AG10803 (cell line): Measurements from ENCODE around the gene CSNK2B.

ENCODE experiments used
- DNase-seq: peaks from one replicate; pipeline ENCODE4 v3.0.0; 2010; ENCODE audit warnings: low read depth
- H3K4me3 ChIP-seq: 2 replicates; pipeline ENCODE4 v1.5.1; 2011; ENCODE audit warnings: mild to moderate bottlenecking, low read length, control low read depth
- TF ChIP-seq, protein P1 (sequence below): conservative IDR thresholded peaks from 2 replicates; pipeline ENCODE4 v1.5.1; 2011; ENCODE audit warnings: mild to moderate bottlenecking, low read length, control low read depth, inconsistent platforms

CSNK2B gene

DNA sequence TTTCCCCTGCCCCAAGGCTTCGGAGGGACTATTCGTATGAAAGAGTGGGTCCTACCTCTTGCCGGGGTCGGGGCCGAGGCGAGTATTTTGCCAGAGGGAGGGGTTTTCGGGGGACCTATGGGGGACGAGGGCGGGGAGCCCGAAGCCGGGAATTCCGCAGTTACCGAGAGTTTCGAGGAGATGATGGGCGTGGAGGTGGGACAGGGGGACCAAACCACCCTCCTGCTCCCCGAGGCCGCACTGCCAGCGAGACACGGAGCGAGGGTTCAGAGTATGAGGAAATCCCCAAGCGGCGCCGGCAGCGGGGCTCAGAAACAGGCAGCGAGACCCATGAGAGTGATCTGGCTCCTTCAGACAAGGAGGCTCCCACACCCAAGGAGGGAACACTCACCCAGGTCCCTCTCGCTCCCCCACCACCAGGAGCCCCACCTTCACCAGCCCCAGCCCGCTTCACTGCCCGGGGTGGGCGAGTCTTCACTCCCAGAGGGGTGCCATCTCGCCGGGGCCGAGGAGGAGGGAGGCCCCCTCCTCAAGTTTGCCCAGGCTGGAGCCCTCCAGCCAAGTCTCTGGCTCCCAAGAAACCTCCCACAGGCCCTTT lies 34.1 kb upstream of the CSNK2B start:
- H3K4me3 ChIP-seq = no peak overlapping the region
- no peak for DNase-seq
- TF ChIP-seq, protein P1, sequence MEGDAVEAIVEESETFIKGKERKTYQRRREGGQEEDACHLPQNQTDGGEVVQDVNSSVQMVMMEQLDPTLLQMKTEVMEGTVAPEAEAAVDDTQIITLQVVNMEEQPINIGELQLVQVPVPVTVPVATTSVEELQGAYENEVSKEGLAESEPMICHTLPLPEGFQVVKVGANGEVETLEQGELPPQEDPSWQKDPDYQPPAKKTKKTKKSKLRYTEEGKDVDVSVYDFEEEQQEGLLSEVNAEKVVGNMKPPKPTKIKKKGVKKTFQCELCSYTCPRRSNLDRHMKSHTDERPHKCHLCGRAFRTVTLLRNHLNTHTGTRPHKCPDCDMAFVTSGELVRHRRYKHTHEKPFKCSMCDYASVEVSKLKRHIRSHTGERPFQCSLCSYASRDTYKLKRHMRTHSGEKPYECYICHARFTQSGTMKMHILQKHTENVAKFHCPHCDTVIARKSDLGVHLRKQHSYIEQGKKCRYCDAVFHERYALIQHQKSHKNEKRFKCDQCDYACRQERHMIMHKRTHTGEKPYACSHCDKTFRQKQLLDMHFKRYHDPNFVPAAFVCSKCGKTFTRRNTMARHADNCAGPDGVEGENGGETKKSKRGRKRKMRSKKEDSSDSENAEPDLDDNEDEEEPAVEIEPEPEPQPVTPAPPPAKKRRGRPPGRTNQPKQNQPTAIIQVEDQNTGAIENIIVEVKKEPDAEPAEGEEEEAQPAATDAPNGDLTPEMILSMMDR = no peak

DNA sequence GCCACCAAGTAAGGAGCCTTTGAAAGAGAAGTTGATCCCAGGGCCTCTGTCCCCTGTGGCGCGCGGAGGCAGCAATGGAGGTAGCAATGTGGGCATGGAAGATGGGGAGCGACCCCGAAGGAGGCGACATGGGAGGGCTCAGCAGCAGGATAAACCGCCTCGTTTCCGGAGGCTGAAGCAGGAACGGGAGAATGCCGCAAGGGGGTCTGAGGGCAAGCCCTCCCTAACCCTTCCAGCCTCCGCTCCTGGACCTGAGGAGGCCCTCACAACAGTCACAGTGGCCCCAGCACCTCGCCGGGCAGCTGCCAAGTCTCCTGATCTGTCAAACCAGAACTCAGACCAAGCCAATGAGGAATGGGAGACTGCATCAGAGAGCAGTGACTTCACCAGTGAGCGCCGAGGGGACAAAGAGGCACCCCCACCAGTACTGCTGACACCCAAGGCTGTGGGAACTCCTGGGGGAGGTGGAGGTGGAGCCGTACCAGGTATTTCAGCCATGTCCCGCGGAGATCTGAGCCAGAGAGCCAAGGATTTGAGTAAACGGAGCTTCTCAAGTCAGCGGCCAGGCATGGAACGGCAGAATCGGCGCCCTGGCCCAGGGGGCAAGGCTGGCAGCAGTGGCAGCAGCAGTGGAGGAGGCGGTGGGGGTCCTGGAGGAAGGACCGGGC lies 33.5 kb upstream of the CSNK2B start:
- no peak for DNase-seq
- TF ChIP-seq, protein P1 = no peak
- no peak overlapping the region for H3K4me3 ChIP-seq

DNA sequence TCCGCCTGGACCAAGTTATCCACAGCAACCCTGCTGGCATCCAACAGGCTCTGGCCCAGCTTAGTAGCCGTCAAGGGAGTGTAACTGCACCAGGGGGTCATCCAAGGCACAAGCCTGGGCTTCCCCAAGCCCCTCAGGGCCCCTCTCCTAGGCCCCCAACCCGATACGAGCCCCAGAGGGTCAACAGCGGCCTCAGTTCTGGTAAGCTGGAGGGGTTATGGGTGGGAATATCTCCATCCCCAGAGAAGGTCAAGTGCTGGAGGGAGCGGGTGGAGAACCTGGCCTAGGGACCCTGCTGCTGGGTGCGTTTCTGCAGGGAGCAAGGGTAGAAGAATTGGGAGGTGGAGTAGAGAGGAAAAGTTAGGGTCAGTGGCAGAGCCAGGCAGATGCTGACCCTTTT lies 32.4 kb upstream of the CSNK2B start:
- no peak overlapping the region for H3K4me3 ChIP-seq
- no peak for DNase-seq
- TF ChIP-seq, protein P1 = no peak

DNA sequence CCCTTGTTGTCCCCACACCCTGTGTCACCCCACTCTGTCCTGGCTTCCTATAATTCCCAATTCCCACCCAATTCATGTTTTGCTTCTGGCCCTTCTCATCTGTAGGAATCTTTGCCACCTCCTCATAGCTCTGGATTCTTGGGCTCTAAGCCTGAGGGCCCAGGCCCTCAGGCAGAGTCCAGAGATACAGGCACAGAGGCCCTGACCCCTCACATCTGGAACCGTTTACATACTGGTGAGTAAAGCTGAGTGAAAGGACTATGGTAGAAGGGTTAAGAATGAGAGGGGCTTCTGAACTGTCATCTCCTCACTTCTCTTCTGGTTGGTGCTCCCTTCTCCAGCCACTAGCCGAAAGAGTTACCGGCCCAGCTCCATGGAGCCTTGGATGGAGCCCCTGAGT lies 31.7 kb upstream of the CSNK2B start:
- no peak overlapping the region for H3K4me3 ChIP-seq
- TF ChIP-seq, protein P1 = no peak
- no peak for DNase-seq

DNA sequence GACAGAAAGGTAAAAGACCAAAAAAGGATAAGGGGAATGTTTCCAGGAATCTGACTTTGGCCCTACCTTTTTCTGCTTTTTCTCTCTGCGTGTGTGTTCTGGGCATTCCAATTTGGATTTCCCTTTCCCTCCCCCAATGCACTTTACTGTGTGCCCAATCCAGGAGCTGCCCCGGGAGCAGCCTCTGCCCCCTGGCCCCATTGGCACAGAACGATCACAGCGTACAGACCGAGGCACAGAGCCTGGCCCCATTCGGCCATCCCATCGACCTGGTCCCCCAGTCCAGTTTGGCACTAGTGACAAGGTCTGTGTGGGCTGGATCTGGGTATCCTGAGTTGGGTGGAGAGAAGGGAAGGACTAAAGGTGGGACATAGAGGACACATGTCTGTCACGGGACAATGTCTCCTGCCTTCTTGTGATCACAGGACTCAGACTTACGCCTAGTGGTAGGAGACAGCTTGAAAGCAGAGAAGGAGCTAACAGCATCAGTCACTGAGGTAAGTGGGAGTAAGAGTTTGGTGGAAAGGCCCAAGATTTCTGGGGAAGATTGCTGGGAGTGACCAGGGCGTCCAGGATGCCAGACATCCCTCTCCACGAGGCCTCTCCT lies 30.8 kb upstream of the CSNK2B start:
- TF ChIP-seq, protein P1 = no peak
- H3K4me3 ChIP-seq = no peak overlapping the region
- no peak for DNase-seq

DNA sequence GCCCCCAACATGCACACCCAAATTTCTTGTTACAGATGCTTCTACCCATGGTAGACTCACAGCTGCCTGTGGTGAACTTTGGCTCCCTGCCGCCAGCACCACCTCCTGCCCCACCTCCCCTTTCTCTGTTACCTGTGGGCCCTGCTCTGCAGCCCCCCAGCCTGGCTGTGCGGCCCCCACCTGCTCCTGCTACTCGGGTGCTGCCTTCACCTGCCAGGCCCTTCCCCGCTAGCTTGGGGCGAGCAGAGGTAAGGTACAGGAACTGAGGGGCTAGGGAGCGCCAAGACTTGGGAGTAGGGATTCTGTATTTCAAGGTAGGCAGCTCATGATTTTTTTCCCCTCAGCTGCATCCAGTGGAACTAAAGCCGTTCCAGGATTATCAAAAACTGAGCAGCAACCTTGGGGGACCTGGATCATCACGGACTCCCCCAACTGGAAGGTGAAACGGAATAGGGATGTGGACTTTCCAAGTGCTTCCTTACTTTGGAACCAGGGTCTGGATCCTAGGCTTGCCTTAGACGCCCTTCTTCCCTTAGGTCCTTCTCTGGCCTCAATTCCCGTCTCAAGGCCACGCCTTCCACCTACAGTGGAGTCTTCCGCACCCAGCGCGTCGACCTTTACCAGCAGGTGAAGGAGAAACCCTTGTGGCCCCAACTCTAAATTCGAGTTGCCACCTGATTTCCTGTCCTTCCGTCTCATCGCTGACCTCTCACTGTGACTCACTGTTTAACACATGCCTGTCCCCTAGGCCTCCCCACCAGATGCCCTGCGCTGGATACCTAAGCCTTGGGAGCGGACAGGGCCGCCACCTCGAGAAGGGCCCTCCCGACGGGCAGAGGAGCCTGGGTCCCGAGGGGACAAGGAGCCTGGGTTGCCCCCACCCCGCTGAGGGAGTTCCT lies 28.9 kb upstream of the CSNK2B start:
- no peak overlapping the region for H3K4me3 ChIP-seq
- TF ChIP-seq, protein P1 = no peak
- no peak for DNase-seq
